Lower leg skin (tissue), 4 donors: ENCODE results near the gene CNPY1. TPM values are rescaled to one million over a fixed set of nuclear protein-coding genes. Genes with fewer than 3 reads are reported as not detected.

ENCODE experiments used
- DNase-seq, 2 donors: peaks; one replicate each; pipeline ENCODE4 v3.0.0-alpha.2; 2019; ENCODE audit warnings: low spot score in 2 of 2
- H3K4me3 ChIP-seq: fragments of 200-600 bp; sonication (generic); 2 replicates; pipeline ENCODE4 v1.5.1; 2017; ENCODE audit warnings: mild to moderate bottlenecking, low read depth; ENCODE audit not compliant: poor library complexity, severe bottlenecking
- CTCF ChIP-seq, 3 donors: fragments of 450-650 bp; IDR thresholded peaks; one replicate each; pipeline ENCODE4 v1.5.1; 2016; ENCODE audit warnings: antibody characterized with exemption in 3 of 3, mild to moderate bottlenecking in 3 of 3, moderate library complexity in 2 of 3
- POLR2A ChIP-seq, 2 donors: fragments of 450-650 bp; IDR thresholded peaks; one replicate each; pipeline ENCODE4 v1.6.1; 2016 to 2017; ENCODE audit warnings: antibody characterized with exemption in 2 of 2, mild to moderate bottlenecking in 1 of 2, moderate library complexity in 1 of 2
- WGBS, 2 donors: methylation state at CpG; one replicate each; pipeline ENCODE4 v1.1.5; 2018; 5-methylcytosine and 5-hydroxymethylcytosine counted together
- intact Hi-C: fragments of 100-400 bp; cut with DNase I; formaldehyde crosslinking; loops from one replicate; pipeline ENCODE4 v1.15.0; 2023; ENCODE audit warnings: low total_unique reads
- total RNA-seq, 4 donors: library from RNA; depleted of rRNA; stranded (reverse); fragments of >200 nt; gene quantifications; one replicate each; pipeline ENCODE4 v1.1.0, GENCODE V29; 2016

CNPY1 gene
- total RNA-seq, 4 donors from 2014 or later: not detected

GRCh38 chr7:155455776-155456737, 90.3 kb downstream of the CNPY1 start:
- intact Hi-C loops: no loop called here
- no peak for DNase-seq
- no peak overlapping the region for H3K4me3 ChIP-seq
- WGBS, 2 donors: 9 to 11% methylated on average over 26 to 27 of the region's 27 CpGs
- TF ChIP-seq CTCF (IDR thresholded peaks at IDR 0.05) (no peak), POLR2A (IDR thresholded peaks at IDR 0.05) (no peak)

- TF ChIP-seq POLR2A (IDR thresholded peaks at IDR 0.05) (no peak), CTCF (IDR thresholded peaks at IDR 0.05) (no peak)
- 5 to 6% methylated on average over 15 of the region's 15 CpGs for WGBS, 2 donors
- H3K4me3 ChIP-seq: no peak overlapping the region
- intact Hi-C loops: no loop called here
- DNase-seq: no peak
These were observed 91.1 kb downstream of the CNPY1 start for GRCh38 chr7:155455132-155455693.

GRCh38 chr7:155454183-155455112, 91.9 kb downstream of the CNPY1 start:
- intact Hi-C loops: no loop called here
- no peak overlapping the region for H3K4me3 ChIP-seq
- TF ChIP-seq CTCF (IDR thresholded peaks at IDR 0.05): no peak
- no peak for TF ChIP-seq POLR2A (IDR thresholded peaks at IDR 0.05)
- no peak for DNase-seq
- WGBS, 2 donors: 2 to 3% methylated on average over 46 to 71 of the region's 82 CpGs

- no peak overlapping the region for H3K4me3 ChIP-seq
- intact Hi-C loops: no loop called here
- TF ChIP-seq POLR2A (IDR thresholded peaks at IDR 0.05): no peak
- no peak for TF ChIP-seq CTCF (IDR thresholded peaks at IDR 0.05)
- DNase-seq: no peak
- 7 to 9% methylated on average over 42 to 50 of the region's 57 CpGs for WGBS, 2 donors
These were observed 92.8 kb downstream of the CNPY1 start for GRCh38 chr7:155453296-155454182.
